Fibroblast of lung (primary cell): ENCODE measurements around the gene ABCG5. TPM values are rescaled to one million over a fixed set of nuclear protein-coding genes. Genes with fewer than 3 reads are reported as not detected.
A peak's percentile ranks its signal among the peaks of the same experiment; 100 is the strongest.

Experiments used
- DNase-seq, 2 donors: peaks; one replicate each; pipeline versions ENCODE4 v3.0.0 to v3.0.0-alpha.2; 2010; ENCODE audit warnings: low read depth in 2 of 2
- H2AFZ ChIP-seq: 2 replicates; pipeline ENCODE4 v1.5.1; 2012; ENCODE audit warnings: low read length, control low read depth, inconsistent platforms
- H3K27ac ChIP-seq: 2 replicates; pipeline ENCODE4 v1.5.1; 2011; ENCODE audit warnings: low read length, control low read depth; ENCODE audit not compliant: insufficient read depth
- H3K27me3 ChIP-seq: 2 replicates; pipeline ENCODE4 v1.5.1; 2011; ENCODE audit warnings: mild to moderate bottlenecking, low read length; ENCODE audit not compliant: control insufficient read depth, insufficient read depth
- H3K36me3 ChIP-seq: 2 replicates; pipeline ENCODE4 v1.5.1; 2011; ENCODE audit warnings: low read length; ENCODE audit not compliant: control insufficient read depth, insufficient read depth
- H3K4me1 ChIP-seq: 2 replicates; pipeline ENCODE4 v1.5.1; 2011; ENCODE audit warnings: low read length; ENCODE audit not compliant: control insufficient read depth, insufficient read depth; ENCODE audit errors: extremely low read depth
- H3K4me2 ChIP-seq: 2 replicates; pipeline ENCODE4 v1.5.1; 2011; ENCODE audit warnings: low read length, control low read depth; ENCODE audit not compliant: insufficient read depth; ENCODE audit errors: extremely low read depth
- H3K4me3 ChIP-seq, 4 experiments: fragments of 200-600 bp in 1 of 4; sonication (generic) in 1 of 4; replicated peaks in 1 of 4; 2 replicates each; pipeline ENCODE4 v1.5.1; 2011 to 2016; ENCODE audit warnings: low read length in 4 of 4, low read depth in 3 of 4, mild to moderate bottlenecking in 3 of 4, control low read depth in 2 of 4, inconsistent platforms in 1 of 4, mixed read lengths in 1 of 4; ENCODE audit not compliant: insufficient read depth in 1 of 4; ENCODE audit errors: control extremely low read depth in 1 of 4
- H3K79me2 ChIP-seq: 2 replicates; pipeline ENCODE4 v1.5.1; 2012; ENCODE audit warnings: mild to moderate bottlenecking, low read length, inconsistent platforms; ENCODE audit not compliant: control insufficient read depth, insufficient read depth
- H3K9ac ChIP-seq: 2 replicates; pipeline ENCODE4 v1.5.1; 2011; ENCODE audit warnings: mild to moderate bottlenecking, low read length, control low read depth; ENCODE audit not compliant: insufficient read depth
- H3K9me3 ChIP-seq: 2 replicates; pipeline ENCODE4 v1.5.1; 2012; ENCODE audit warnings: low read depth, low read length; ENCODE audit not compliant: control insufficient read depth, insufficient read depth
- H4K20me1 ChIP-seq: 2 replicates; pipeline ENCODE4 v1.5.1; 2011; ENCODE audit warnings: low read length; ENCODE audit not compliant: control insufficient read depth, insufficient read depth; ENCODE audit errors: extremely low read depth
- CTCF ChIP-seq, 2 donors: IDR thresholded peaks in 1 of 2; conservative IDR thresholded peaks in 1 of 2; 1 replicate in 1 of 2; 2 replicates in 1 of 2; pipeline ENCODE4 v1.5.1; 2011 to 2012; ENCODE audit warnings: low read length in 2 of 2, control low read depth in 1 of 2, inconsistent platforms in 1 of 2, low read depth in 1 of 2, mild to moderate bottlenecking in 1 of 2
- EZH2 ChIP-seq: IDR thresholded peaks from 2 replicates; pipeline ENCODE4 v1.5.1; 2012; ENCODE audit warnings: low read length, control low read depth, mild to moderate bottlenecking; ENCODE audit errors: missing control alignments
- polyA plus RNA-seq, 2 donors: library from polyadenylated mRNA; depleted of rRNA in 1 of 2; stranded (reverse) in 1 of 2; unstranded in 1 of 2; fragments of >200 nt; gene quantifications; 2 replicates each; pipeline ENCODE4 v1.2.1, GENCODE V29; 2011 to 2012; ENCODE audit warnings: missing spikeins in 1 of 2
- total RNA-seq: library from RNA; depleted of rRNA; stranded (reverse); fragments of >200 nt; gene quantifications from 2 replicates; pipeline ENCODE4 v1.2.1, GENCODE V29; 2014

ABCG5 gene
- total and polyA plus RNA-seq, 2 donors (not counting 1 experiment from before 2014, with no cell fraction given) = not detected

GRCh38 chr2:43802135-43802534 lies 36.5 kb downstream of the ABCG5 start:
- Histone ChIP-seq H3K79me2 (no peaks in the 10 kb centered on the region), H3K4me1 (no peaks in the 10 kb centered on the region), H3K27ac (no peak overlapping the region), H3K9ac (no peak overlapping the region), H3K9me3 (no peaks in the 10 kb centered on the region), H2AFZ (no peak overlapping the region), H3K4me3 (no peak overlapping the region), H4K20me1 (no peaks in the 10 kb centered on the region), H3K4me2 (no peak overlapping the region), H3K27me3 (no peaks in the 10 kb centered on the region), H3K36me3 (no peaks in the 10 kb centered on the region)
- no peak for TF ChIP-seq CTCF (conservative IDR thresholded peaks at IDR 0.05 in 1 of 2, IDR thresholded peaks at IDR 0.05 in 1 of 2; ENCODE audit: low read depth in 1 of 2, low read length in 2 of 2)
- TF ChIP-seq EZH2 = no peak
- no peak for DNase-seq

GRCh38 chr2:43800894-43801293 lies 37.7 kb downstream of the ABCG5 start:
- Histone ChIP-seq H4K20me1 (no peaks in the 10 kb centered on the region), H3K36me3 (no peaks in the 10 kb centered on the region), H2AFZ (no peak overlapping the region), H3K4me3 (no peak overlapping the region), H3K4me2 (no peak overlapping the region), H3K27me3 (no peaks in the 10 kb centered on the region), H3K9ac (no peak overlapping the region), H3K4me1 (no peaks in the 10 kb centered on the region), H3K79me2 (no peaks in the 10 kb centered on the region), H3K27ac (no peak overlapping the region), H3K9me3 (no peaks in the 10 kb centered on the region)
- no peak for DNase-seq
- TF ChIP-seq CTCF (conservative IDR thresholded peaks at IDR 0.05 in 1 of 2, IDR thresholded peaks at IDR 0.05 in 1 of 2; ENCODE audit: low read depth in 1 of 2, low read length in 2 of 2) = no peak
- TF ChIP-seq EZH2 = no peak

- Histone ChIP-seq H3K4me2 (no peak overlapping the region), H4K20me1 (no peaks in the 10 kb centered on the region), H3K9ac (no peak overlapping the region), H3K27ac (no peak overlapping the region), H3K27me3 (no peaks in the 10 kb centered on the region), H3K4me3 (no peak overlapping the region), H2AFZ (no peak overlapping the region), H3K79me2 (no peaks in the 10 kb centered on the region), H3K4me1 (no peaks in the 10 kb centered on the region), H3K9me3 (no peaks in the 10 kb centered on the region), H3K36me3 (no peaks in the 10 kb centered on the region)
- no peak for TF ChIP-seq EZH2
- TF ChIP-seq CTCF (conservative IDR thresholded peaks at IDR 0.05 in 1 of 2, IDR thresholded peaks at IDR 0.05 in 1 of 2; ENCODE audit: low read depth in 1 of 2, low read length in 2 of 2) = peak in 1 of 2 donors; percentile 32
- DNase-seq = no peak
Measured at GRCh38 chr2:43798300-43798699, 40.3 kb downstream of the ABCG5 start.
